GM21786 (cell line): ENCODE data around the gene ARMC5.

Experiments
- ATAC-seq: cut with Tn5 transposase; IDR thresholded peaks from one replicate; pipeline ENCODE4 v1.9.1; 2021; ENCODE audit not compliant: unreplicated experiment

ARMC5 gene

GRCh38 chr16:31460582-31461002, 1.3 kb downstream of the ARMC5 start:
- no peak for ATAC-seq

GRCh38 chr16:31461201-31461920, 2.1 kb downstream of the ARMC5 start:
- ATAC-seq = no peak

- ATAC-seq = no peak
Observed at GRCh38 chr16:31461921-31462804, 2.9 kb downstream of the ARMC5 start.

GRCh38 chr16:31464348-31464769, 5.1 kb downstream of the ARMC5 start:
- ATAC-seq = no peak

- ATAC-seq = no peak
Observed at GRCh38 chr16:31464781-31465260, 5.5 kb downstream of the ARMC5 start.

- no peak for ATAC-seq
Observed at GRCh38 chr16:31465788-31466370, 6.6 kb downstream of the ARMC5 start.

- no peak for ATAC-seq
Observed at GRCh38 chr16:31466381-31466841, 7.1 kb downstream of the ARMC5 start.

- ATAC-seq = peak; percentile 77
Observed at GRCh38 chr16:31467151-31467773, 8.0 kb downstream of the ARMC5 start.

- ATAC-seq = no peak
Observed at GRCh38 chr16:31467858-31468257, 8.6 kb downstream of the ARMC5 start.

- ATAC-seq = no peak
Observed at GRCh38 chr16:31470615-31471014, 11.3 kb downstream of the ARMC5 start.

GRCh38 chr16:31471241-31471874, 12.1 kb downstream of the ARMC5 start:
- no peak for ATAC-seq

- ATAC-seq = no peak
Observed at GRCh38 chr16:31471875-31472708, 12.8 kb downstream of the ARMC5 start, which contains the start of gene TGFB1I1. TGFB1I1 (plus strand) TSS chr16:31472152; CDS start chr16:31472189, 37 bp downstream.

- no peak for ATAC-seq
Observed at GRCh38 chr16:31472709-31473203, 13.5 kb downstream of the ARMC5 start.

GRCh38 chr16:31473264-31473984, 14.1 kb downstream of the ARMC5 start:
- no peak for ATAC-seq

GRCh38 chr16:31474173-31474714, 14.9 kb downstream of the ARMC5 start:
- ATAC-seq = no peak

- no peak for ATAC-seq
Observed at GRCh38 chr16:31474773-31475738, 15.8 kb downstream of the ARMC5 start.

- no peak for ATAC-seq
Observed at GRCh38 chr16:31475946-31476302, 16.6 kb downstream of the ARMC5 start.
